Activated CD8-positive, alpha-beta memory T cell treated with anti-CD3 and anti-CD28 coated beads, Interleukin-2, amount 50 U/mL, for 48 hours (primary cell): Measurements from ENCODE around the gene TSEN2.
"Not testable (repeated sequence)": the region's sequence is repeated elsewhere in the genome, so short reads cannot be mapped to it uniquely, and the experiment has no call there.

Experiments used
- DNase-seq: peaks from one replicate; pipeline ENCODE4 v3.0.0-alpha.2; 2020

Gene TSEN2

DNA sequence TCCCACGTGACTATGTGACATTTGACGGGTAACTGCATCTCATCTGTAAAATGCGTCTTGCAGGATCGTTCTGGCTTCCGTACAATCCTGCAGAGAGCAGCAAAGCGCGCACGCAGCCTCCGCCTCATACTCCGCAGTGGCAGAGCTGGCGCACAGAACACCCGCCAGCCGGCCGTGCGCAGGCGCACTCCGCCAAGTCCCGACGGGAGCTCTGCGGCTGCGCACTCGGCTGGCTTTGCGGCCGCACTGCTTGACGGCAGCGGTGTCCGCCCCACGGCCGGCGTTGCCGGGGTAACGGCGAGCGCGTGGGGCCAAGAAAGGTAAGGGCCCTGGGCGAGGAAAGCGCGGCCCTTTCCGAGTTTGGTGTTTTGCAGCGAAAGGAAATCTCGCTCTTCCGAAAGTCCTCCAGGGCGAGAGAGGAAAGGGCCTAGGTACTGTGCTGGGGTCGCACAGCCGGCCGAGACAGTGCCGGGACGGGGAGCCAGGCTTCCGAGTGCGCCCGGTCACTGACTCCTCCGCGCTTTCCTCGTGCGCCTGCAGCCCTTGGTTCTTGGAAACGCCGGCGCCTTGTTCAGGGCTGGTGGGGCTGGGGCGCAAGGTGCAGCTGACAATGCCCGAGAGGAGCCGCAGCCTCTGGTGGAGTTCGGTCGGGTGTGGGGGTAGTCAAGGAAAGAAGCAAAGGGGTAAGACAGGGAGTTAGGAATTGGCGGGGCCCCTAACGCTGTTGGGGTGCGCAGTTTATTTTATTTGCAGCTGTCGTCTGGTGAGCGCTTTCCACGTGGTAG, at the start of gene TSEN2:
TSS of gene TSEN2 (plus strand) at position 283 of the 785 bp plus-strand sequence. CDS start 5,321 bp downstream, outside the sequence.
- DNase-seq, result peak; percentile 99

DNA sequence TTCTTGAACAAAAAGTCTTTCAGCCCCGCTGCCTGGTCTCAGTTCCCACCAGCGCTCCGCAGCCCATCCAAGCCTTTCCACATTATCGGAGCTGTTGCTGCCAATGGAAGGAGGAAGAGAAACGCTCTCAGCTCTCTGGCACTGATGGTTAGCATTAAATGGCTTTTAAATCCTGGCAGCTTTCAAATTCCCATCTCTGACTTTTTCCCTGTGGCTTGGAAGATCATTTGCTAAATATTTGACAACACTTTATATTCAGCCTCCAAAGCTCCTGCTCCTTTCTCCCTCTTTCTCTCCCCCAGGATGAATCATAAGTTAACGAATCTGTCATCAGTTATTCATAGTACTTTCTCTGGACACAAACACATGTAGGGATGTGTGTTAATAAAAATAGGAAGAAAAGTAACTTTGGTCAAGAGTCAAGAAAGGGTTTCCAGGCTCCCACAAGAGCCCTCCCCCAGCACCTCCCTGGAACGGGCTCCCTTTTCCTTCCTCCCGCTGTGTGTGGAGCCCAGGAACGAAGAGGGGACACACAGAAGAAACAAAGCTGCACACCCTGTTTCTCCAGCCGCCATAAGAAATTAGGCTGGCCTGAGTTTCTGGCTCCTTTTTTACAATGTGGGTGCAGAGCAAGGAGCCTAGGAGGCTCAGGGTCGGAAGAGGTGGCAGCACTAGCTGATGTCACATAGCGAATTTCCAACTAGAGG, 47.6 kb upstream of the TSEN2 start:
- DNase-seq, result no peak

DNA sequence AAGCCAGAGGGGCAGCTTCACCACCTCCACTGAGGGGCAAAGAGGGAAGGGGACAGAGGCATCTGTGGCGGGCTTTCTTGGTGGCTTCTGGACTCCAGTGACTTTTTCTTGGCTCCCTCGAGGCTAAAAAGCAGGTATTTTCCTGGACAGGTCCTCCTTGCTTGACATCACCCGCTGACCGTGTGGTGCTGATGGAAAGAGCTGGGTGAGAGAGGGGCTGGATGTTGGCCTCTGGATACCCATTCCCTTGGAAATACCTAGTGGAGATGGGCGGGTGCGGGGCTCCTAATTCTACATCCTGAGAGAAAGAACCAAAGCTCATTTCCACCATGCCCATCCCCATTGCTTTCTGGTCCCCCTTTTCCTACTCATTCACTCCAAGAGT, 47.1 kb upstream of the TSEN2 start:
- DNase-seq, result no peak

DNA sequence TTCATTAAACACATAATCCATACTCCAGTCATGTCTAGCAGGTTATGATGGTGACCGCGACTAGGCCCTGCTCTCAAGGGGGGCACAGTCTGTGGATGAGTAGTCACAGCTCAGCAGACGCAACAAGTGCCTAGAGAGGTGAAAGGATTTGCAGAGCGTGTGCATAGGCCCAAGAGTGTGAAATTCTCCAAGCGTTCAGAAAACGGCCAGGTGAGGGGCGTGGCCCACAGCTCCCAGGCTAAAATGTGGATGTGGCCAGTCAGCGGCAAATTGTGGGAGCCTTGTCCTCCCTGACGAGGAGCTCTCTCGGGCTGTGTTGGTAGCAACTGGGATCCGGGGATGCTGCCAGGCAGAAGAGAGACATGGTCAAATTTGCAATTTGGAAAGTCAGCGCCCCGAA, 46.4 kb upstream of the TSEN2 start:
- no peak for DNase-seq

DNA sequence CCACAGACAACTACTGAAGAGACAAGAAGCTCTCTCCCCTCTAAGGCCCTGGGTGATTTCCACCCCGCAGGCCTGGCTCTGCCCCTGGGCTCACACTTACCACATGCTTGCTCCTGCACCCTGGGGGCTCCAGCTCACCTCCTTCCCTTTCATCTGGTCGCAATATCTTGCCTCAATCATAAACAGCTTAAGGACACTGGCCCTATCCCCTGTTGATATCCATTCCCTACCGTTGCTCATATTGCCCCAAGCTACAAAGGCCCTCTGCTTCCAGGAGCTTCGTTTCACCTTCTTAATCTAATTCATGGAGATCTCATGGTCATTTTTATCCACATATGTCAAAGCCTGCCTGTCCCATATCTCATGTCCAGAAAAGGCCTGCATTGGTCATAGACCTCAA, 46.0 kb upstream of the TSEN2 start:
- no peak for DNase-seq

DNA sequence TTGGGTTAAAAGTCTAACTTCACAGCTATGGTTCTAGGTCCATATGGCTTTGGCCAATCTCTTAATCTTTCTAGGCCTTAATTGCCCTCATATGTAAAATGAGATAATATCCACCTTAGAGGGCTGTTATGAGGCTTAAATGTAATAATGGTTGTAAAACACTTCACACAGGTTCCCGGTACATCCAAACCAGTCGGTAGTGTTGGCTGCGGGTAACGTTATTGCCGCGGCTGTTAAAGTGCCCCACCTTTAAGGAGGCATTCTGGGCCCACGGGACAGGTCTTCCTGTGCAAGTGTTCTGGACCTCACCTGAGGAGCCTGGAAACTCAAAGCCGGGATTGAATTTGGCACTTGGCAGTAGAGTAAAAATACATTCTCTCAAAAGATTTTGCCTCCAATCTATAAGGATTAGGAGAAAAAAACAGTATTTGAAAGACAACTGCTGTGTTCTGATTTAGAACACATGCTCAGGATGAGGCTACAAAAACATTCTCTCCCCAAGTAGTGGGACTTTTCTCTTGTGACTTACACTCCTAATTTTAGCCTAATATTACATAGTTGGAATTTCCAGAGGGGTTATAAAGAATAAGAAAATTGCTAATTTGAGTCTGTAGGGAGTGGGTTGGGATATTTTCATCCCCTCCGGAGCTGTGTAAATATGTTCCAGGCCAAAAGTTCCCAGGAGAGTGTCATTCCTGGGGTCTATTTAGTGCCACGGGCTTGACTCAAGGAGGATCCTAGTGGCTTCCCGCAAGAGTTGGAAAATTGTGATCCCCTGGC, 44.9 kb upstream of the TSEN2 start:
- no peak for DNase-seq

DNA sequence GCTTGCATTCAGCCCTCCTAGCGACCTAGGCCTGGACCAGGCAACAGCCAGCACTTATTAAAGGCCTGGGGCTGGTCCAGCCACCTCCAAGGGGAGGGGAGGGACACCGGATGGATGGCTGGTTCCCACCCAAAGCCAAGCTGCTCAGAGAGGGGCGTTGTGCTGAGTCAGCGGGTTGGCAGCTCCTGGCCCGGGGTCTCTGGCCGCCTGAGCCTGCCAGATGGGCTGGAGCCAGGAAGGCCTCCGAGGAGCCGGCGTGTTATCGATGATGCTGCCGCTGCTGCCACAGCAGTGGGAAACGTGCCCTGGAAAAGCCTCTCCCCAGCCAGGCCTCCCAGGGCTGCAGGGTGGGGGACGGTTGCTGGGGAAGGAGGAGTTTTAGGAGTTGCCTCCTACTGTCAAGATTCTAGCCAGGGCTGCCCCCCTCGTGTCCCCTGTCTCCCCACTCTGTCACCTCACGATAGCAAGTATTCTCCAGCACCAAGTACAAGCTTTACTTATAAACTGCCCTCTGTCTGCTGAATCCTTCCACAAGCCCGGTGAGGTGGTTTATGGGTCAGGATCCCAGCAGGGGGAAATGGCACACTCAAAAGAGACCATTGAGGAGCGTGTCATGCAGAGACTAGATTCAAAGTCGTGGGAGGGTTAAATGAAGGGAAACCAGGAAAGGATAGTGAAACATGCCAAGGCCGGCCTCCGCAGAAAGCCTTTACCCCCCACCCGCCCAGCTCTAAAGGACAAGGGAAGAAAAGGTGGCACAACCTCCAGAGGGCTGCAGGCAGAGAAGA, 43.2 kb upstream of the TSEN2 start:
- DNase-seq, result no peak

DNA sequence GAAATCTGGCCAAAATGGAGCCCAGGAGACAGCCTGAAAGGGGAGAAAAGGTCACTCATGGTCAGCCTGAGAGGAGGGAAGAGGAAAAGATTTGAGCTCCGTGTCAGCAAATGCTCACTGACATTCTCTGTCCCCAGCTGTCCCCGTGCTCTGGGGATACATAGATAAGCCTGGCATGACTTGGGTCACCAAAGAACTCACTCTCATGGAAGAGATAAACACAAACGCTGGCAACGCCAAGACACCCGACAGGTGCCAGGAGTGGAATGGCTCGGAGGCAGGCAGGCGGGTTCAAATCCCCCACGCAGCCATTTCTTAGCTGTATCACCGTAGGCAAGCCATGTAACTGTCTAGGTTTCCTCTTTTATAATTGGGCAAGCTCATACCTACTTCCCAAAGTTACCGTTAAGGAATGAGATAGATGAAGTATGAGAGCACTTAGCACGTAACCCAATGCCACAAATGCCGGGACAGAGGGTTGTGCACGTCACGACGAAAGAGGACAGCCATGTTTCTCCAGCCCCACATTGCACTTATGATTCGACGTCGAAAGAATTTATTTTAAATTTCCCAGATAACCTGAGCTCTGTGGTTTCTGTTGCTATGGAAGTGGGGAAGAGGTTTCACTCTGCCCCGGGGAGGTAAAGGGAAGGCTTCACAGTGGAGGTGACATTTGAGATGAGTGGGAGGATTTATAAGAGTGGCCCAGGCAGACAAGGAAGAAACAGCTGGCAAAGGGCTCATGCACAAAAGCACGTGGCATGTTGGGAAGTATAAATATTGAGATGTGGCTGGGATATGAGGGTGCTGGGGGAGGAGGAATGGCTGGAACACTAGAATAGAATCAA, 41.4 kb upstream of the TSEN2 start:
- DNase-seq, result no peak

DNA sequence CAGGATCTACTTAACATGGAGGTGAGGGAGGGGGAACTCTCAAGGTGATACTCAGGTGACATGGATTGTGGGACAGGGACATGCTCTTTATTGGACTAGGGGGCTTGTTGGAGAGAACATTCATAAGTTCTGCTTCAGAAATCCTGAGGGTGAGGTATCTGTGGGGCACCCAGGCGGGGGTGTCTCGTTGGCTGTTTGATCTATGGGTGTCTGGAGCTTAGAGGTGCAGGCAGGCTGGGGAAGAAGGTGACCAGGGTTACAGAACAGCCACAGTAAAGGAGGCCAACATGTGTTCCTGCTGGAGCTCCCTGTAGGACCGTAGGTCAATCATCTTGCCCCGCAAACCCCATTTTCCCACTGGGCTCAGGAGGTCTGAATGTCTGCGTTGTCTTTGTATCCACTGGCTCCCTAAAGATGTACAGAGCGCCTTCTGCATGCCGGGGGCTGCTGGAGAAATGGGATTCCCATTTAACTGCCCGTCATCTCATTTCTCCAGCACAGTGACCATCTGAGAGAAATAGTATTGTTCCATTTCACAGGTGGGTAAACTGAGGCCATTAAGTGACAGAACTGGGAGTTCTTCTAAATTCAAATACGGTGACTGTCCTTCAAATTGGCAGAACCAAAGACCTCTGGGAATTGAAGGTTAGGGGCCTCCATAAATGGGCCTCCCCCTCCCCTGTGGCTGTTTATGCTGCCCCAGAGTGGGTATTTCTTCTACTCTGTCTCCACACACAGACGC, 40.3 kb upstream of the TSEN2 start:
- no peak for DNase-seq

DNA sequence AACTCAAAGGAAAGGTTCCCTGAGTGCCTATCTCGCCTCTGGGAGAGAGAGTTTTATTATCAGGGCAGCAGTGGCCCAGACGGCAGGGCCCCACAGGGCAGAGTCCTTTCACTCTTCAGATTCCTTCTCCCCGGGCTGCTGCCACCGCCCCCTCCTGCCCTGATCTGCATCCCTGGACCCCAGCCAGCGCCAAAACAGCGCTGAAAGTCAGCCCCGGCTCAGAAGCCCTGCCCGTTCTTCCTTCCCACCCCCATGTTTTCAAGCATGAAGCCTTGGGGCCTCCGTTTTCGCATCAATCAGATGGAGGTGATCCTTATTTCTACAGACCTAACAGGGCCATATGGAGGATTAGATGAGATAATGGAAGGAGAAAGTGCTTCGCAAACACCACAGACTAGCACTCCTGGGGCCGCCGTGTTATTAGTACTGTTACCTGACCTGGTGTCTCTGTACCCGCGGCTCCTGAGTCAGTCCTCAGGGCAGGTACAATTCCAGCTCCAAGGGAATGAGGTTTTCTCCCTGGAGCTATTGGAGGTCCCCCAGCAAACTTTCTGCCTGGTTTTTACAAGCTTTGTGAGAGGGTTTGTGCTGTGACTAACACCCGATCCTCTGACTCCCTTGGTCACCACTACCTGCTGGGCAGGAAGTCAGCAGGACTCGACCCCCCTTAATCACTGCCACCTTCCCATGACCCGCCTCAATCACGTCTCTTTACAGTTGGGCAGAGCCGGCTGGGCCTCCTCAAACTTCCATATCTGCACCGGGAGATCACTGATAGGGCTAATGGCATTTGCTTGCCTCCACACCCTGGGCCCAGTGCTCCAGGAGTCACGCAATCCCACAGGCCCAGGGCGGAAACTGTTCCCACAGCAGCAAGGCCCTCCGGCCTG, 39.5 kb upstream of the TSEN2 start:
- no peak for DNase-seq

DNA sequence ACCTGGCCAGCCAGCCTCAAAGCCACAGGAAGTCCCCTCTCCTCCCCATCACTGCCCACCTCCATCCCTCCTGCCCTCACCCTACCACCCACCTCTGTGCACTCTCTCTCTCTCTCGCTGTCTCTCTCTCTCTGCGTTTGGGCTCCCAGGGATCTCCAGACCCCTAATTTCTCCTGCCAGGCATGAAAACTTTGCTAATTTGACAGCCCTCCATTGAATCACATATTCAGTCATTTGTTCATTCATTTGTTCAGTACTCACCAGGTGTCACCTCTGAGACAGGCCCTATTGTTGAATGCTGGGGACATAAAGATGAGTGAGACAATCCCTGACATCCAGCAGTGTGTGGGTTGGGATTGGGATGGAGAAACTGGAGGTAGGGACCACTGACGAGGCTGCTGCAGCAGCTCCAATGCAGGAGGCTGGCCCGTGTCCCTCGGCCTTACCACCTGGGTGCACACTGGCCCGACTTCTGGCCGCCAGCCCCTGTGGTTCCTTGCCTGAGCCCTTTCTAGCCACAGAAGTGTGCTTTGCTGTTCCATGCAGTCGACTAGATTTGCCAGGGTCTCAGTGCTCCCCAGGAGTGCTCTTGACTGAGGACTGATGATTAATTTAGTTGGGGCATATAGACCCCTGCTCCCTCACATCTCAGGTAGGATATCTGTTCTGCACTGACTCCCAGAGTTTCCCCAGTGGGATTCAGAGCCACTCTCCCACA, 38.6 kb upstream of the TSEN2 start:
- DNase-seq, result no peak

DNA sequence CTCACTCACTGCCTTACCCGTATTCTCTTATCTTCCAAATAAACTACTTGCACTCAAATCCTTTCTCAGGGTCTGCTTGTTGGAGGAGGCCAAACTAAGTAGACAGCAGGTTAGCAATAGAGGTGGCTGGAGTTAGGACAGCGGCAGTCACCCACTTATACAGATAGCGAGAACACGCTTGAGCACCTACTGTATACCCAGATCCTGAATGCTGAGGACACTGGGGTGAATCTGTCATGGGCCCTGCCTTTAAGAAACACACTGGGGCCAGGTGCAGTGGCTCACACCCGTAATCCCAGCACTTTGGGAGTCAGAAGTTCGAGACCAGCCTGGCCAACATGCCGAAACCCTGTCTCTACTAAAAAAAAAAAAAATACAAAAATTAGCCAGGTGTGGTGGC, 38.0 kb upstream of the TSEN2 start:
- no peak for DNase-seq

DNA sequence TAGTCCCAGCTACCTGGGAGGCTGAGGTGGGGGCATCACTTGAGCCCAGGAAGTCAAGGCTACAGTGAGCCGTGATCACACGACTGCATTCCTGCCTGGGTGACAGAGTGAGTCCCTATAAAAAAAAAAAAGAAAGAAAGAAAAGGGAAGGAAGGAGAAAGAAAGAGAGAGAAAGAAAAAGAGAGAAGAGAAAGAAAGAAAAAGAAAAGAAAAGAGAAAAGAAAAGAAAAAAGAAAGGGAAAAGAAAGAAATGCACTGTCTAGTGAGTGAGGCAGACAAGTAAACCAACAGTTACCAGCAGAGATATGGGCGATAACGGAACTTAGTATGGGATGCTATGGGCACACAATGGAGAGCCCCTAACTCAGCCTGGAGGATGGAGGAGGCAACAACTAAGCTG, 37.2 kb upstream of the TSEN2 start:
- DNase-seq, result no peak

DNA sequence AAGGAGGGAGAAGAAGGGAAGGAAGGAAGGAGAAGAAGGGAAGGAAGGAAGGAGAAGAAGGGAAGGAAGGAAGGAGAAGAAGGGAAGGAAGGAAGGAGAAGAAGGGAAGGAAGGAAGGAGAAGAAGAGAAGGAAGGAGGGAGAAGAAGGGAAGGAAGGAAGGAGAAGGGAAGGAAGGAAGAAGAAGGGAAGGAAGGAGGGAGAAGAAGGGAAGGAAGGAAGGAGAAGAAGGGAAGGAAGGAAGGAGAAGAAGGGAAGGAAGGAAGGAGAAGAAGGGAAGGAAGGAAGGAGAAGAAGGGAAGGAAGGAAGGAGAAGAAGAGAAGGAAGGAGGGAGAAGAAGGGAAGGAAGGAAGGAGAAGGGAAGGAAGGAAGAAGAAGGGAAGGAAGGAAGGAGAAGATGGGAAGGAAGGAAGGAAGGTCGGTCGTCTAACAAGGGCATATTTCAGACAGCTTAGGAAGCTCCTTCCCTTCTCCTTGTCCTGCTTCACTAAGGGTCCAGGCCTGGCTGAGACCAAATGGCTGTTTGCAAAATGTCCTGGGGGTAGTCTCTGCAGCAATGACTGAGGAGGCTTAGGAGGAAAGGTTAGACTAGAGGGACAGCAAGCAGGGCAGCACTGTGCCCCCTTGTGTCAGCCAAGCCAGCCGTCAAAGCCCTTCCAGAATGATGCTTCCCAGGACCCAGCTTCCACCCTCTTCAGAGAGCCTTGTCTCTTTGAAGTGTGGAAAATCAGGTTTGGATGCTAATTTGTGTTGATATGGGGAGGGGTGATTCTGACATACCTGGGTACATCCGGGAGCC, 35.7 kb upstream of the TSEN2 start:
- not testable (repeated sequence) for DNase-seq

DNA sequence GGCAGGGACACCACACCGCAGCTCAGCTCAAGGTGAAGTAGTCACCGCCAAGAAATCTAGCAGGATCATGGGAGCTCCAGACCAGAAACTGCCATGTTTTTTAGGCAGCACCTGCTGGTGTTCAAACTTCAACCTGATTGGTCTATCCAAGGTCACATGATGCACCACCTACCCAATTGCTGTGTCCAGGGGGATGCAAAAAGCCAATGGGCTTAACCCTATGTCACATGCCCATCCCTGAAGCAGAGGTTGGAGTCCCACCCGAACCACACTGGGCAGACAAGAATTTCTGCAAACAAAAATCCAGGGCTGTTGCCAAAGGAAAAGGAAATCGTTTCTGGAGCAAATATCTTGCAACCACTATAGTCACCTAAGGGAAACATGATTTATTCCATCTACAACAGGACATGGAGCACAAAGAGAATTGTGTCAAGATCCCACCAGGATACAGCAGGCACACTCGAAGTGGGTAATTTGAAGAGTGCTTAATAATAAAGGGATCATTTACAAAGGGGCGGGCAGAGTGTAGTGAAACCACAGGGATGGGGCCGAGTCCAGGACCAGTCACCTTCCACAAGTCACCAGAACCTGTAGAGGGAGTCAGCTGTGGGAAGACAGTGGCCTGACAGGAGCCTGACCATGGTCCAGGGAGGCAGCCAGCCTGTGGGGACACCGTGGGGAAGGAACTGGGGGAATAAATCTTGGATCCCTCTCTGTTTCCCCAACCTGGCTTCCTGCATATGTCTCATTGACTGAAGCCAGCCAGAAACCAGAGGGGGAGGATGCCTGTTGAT, 34.2 kb upstream of the TSEN2 start:
- no peak for DNase-seq

DNA sequence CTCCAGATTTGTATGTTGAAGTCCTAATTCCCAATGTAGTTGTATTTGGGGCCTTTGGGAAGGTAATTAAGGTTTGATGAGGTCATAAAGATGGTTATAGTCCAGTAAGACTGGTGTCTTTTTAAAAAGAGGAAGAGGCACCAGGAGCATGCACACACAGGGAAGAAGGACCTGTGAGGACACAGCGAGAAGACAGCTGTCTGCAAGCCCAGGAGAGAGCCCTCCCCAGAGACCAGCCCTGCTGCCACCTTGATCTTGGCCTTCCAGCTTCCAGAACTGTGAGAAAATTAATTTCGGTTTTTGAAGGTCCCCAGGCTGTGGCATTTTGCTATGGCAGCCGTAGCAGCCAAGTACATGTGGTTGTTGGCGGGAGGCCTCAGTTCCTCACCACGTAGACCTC, 32.8 kb upstream of the TSEN2 start:
- no peak for DNase-seq

DNA sequence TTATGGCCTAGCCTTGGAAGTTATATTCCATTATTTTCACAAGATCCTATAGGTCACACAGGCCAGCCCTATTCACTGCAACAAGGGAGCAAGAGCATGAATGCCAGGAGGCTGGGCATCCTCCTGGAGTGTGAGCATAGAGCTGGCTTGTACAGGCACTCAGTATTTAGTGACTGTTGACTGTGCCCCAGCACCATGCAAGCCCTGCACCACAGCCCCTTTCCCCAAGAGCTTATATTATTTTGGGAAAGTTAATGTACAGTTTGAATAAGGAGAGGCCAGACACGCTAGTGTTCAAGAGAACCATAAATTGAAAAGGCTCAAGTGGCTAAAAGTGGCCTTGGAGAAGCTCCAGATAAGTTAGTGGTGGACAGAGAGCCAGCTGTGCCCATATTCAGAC, 32.3 kb upstream of the TSEN2 start:
- DNase-seq, result no peak
